SIG-M5 treated with dmso at 0.1 percent for 504 hours (cell line): ENCODE results near the gene DLG2.
A peak's percentile ranks its signal among the peaks of the same experiment; 100 is the strongest.
"Not testable (repeated sequence)": the region's sequence is repeated elsewhere in the genome, so short reads cannot be mapped to it uniquely, and the experiment has no call there.

Source experiments
- DNase-seq: peaks from one replicate; lab custom pipeline; 2025; ENCODE audit not compliant: unreplicated experiment; lab: John Stamatoyannopoulos, UW

The DLG2 gene

GRCh38 chr11:85627332-85627997 lies at the start of gene DLG2:
Gene DLG2 (minus strand): TSS chr11:85627344.
- DNase-seq = peak; percentile 18

GRCh38 chr11:85673393-85673792 lies 46.2 kb upstream of the DLG2 start:
- no peak for DNase-seq

- DNase-seq = no peak
Observed at GRCh38 chr11:85672105-85672902, 45.2 kb upstream of the DLG2 start.

- DNase-seq = not testable (repeated sequence)
Observed at GRCh38 chr11:85670949-85671663, 44.0 kb upstream of the DLG2 start.

- DNase-seq = no peak
Observed at GRCh38 chr11:85668157-85668556, 41.0 kb upstream of the DLG2 start.

- no peak for DNase-seq
Observed at GRCh38 chr11:85666687-85667086, 39.5 kb upstream of the DLG2 start.

GRCh38 chr11:85665733-85666132 lies 38.6 kb upstream of the DLG2 start:
- no peak for DNase-seq

- DNase-seq = peak; percentile 94
Observed at GRCh38 chr11:85664615-85665481, 37.7 kb upstream of the DLG2 start, which contains the start of gene CREBZF. Gene CREBZF (minus strand): TSS chr11:85665129. CDS start chr11:85664875, 254 bp downstream.

- DNase-seq = peak; percentile 75
Observed at GRCh38 chr11:85663753-85664614, 36.8 kb upstream of the DLG2 start.

- peak; percentile 29 for DNase-seq
Observed at GRCh38 chr11:85663080-85663752, 36.1 kb upstream of the DLG2 start.

- no peak for DNase-seq
Observed at GRCh38 chr11:85661972-85662664, 35.0 kb upstream of the DLG2 start.

- DNase-seq = no peak
Observed at GRCh38 chr11:85658180-85658579, 31.0 kb upstream of the DLG2 start.

- DNase-seq = no peak
Observed at GRCh38 chr11:85656777-85657176, 29.6 kb upstream of the DLG2 start.

GRCh38 chr11:85654343-85654742 lies 27.2 kb upstream of the DLG2 start:
- not testable (repeated sequence) for DNase-seq

GRCh38 chr11:85652786-85653447 lies 25.8 kb upstream of the DLG2 start:
- DNase-seq = peak; percentile 34

GRCh38 chr11:85651118-85651517 lies 24.0 kb upstream of the DLG2 start:
- no peak for DNase-seq

GRCh38 chr11:85647604-85648299 lies 20.6 kb upstream of the DLG2 start, which contains the start of gene TMEM126A:
Gene TMEM126A (plus strand): TSS chr11:85647967. CDS start chr11:85650256, 2,289 bp downstream.
- peak; percentile 85 for DNase-seq
